22Rv1 (cell line): ENCODE results near the gene SNX8.

Experiments
- CTCF ChIP-seq: fragments of 450-650 bp; IDR thresholded peaks from 2 replicates; pipeline ENCODE4 v1.5.1; 2017; ENCODE audit warnings: mild to moderate bottlenecking
- ZFX ChIP-seq: fragments of 450-650 bp; IDR thresholded peaks from 2 replicates; pipeline ENCODE4 v1.6.1; 2017; ENCODE audit warnings: antibody characterized with exemption, borderline replicate concordance

- TF ChIP-seq CTCF (no peak), ZFX (no peak)
Measured at GRCh38 chr7:2212906-2213305, 101.3 kb downstream of the SNX8 start.
